C1 segment of cervical spinal cord (tissue), 14 donors: Measurements from ENCODE around the gene ATP1A1.

Experiments used
- DNase-seq, 14 donors: peaks; one replicate each; lab custom pipeline; 2025; lab: John Stamatoyannopoulos, UW

ATP1A1 gene

DNA sequence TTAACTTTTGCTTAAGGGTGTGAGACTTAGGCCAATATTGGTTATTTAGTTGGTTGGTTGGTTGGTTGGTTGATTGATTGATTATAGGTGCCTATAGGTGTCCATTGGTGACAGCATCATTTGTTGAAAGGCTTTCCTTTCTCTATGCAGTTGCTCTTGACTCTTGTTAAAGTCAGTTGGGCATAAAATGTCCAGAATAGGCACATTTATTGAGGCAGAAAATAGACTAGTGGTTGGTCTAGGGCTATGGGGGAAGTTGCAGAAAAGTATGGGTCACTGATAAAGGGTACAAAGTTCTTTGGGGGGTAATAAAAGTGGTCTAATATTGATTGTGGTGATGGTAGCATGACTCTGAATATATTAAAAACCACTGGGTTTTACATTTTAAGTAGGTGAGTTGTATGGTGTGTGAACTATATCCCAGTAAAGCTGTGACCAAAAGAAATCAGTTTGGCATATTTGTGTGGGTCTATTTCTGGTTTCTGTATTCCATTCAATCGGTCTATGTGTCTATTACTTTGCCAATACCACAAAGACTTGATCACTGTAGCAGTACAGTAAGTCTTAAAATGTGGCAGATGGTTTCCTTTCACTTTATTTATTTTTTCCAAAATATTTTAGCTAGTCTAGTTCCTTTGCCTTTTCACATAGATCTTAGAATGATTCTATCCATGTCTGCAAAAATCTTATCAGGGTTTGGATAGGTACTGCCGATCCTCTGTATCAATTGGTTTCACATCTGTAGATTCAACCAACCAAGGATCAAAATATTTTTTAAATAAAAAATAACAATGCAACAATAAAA lies 63.0 kb downstream of the ATP1A1 start:
- DNase-seq, result no peak

DNA sequence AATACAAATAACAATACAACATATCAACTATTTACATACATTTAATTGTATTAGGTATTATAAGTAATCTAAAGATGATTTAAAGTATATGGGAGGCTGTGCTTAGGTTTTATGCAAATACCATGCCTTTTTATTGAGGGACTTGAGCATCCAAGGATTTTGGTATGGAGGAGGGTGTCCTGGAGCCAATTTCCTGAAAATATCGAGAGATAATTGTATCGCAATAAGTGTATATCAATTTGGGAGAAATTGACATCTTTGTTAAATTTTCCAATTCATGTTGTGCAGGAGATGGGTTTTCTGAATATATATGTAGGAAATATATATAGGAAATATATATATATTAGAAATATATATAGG lies 63.5 kb downstream of the ATP1A1 start:
- no peak for DNase-seq

DNA sequence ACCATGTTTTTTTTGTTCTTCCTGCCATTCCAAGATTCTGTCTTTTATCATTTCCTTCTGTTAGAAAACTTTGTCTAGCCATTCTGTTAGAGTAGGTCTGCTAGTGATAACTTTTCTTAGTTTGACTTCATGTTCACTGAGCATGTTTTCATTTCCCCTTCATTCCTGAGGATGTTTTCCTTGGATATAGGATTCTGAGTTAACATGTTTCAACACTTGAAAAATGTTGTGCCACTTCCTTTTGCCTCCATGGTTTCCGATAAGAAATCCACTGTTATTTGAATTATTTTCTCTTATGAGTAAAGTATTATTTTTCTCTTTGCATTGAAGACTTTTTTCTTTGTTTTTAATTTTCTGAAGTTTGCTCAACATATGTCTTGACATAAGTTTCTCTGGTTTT lies 66.7 kb downstream of the ATP1A1 start:
- DNase-seq, result no peak

DNA sequence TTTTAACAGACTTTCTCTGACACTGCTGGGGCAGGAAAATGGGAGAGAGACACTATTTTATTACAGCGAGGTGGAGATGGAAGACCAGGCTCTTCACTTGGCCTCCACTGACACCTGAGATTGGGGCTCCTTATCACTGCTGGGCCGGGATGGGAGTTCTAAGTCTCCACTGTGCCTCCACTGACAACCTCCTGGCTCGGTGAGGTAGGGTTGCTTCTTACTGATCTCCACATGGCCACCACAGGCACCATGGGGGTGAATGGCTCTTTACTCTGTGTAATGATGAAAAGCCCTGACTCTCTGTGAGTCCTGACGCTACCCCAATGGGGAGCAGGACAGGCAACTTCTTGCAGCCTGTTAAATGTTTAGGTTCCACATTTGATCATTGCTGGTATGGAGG lies 67.7 kb downstream of the ATP1A1 start:
- DNase-seq, result no peak

DNA sequence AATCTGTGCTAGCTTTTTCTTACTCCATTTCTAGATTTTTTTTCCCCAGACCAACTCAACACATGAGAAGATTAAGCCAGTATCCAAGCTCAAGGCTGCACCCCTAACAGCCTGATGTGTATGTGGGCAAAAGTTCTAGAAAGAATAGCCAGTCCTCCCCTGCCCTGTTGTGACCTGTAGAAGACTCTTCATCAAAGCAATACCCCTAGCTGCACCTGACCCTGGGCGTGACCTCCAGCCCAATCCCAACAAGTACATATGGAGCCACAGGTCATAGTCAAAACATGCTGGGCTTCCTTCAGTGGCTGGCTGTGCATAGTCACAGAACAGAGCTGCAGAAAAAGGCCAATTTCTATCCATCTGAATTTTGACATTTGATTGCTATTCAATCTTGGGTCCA lies 72.5 kb downstream of the ATP1A1 start:
- DNase-seq, result no peak

DNA sequence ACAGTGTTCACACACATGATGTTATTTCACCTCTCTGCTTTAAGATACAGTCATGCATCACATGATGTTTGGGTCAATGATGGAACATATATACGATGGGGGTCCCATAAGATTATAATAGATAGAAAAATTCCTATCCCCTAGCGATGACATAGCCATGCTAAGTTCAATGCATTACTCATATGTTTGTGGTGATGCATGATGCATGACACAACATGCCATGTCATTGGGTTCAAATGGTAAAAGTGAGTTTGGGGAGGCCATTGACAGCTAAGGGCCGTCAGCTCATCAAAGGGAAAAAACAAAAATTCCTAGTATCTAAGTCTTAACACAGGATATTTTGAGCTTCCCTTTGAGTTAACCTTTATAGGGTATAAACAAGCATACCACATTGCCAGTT lies 73.6 kb downstream of the ATP1A1 start:
- no peak for DNase-seq

DNA sequence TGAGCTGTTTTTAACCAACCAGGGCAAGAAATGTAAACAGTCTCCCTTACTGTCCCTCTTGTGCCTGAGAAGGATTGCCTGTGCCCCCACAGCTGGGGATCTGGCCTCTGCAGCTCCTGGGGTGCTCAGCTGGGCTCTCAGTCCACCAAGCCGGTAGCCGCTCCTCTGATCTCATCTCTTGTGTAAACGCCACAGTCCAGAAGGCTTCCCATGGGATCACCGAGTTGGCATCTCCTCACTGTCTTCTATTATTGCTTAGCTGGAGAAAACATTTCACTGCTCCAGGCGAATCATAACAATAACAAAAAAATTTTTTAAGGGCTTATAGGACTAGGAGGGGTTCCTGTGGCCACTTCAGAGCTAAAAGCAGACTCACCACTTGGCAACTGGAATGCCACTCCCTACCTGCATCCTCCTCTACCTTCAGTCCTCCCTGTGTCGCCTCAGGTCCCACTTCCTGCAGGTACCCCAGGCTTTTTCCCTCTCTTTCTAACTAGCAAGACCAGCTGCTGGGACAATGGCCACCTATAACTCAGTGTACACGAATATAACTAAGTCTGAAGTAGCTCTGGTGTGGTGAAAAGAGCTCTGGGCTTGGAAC lies 75.8 kb downstream of the ATP1A1 start:
- no peak for DNase-seq

DNA sequence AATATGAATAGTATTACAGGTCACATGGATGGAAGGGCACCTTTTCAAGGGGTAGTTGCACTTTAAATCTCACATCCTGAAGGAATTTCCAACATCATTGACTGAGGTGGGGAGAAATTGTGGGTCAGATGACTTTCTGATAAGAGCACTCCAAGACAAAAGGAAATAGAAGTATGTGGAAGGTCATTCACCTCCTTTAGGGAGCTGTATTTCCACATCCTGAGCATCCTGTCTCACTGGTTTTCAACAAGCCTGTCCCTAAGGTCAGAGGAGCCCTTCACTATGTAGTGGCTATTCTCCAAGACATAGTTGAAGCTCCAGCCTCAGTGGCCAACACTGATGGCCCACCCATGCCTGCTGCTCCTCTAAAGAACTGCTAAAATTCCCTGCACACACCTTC lies 76.5 kb downstream of the ATP1A1 start:
- no peak for DNase-seq

DNA sequence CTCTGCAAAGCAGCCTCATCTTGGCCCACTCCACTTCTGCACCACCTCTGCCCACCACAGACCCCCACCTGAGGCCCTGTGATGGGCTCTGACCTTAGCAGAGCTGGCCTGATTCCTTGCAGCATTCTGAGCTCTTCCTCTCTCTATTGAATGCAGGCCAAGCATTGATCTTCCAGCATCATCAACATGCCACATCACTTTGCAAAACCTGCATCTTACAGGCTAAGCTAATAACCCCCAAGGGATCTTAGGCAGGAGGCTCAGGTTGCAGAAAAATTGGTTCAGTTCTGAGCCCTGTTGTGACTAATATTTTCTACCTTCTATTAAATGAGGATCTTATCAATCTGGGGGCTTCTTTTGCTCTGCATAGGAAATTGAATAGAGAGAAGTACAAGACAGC lies 78.7 kb downstream of the ATP1A1 start:
- DNase-seq, result no peak

DNA sequence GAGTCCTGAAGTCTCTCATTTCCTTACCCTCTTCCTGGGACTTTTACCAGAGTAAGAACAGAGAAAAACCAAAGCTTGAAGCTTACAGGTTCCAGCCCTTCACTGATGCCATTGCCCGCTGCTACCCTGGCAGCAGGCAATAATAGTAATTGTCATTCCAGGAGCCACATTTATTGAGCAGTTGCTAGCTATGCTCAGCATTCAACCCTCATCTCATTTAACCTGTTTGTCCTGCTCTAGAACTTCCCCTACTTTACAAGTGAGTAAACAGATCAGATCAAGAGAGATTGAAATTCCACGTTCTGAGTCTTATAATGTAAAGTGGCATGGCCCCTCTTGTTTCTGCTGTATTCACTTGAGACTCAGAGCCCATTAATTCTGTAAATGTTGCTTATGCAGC lies 80.4 kb downstream of the ATP1A1 start:
- no peak for DNase-seq

DNA sequence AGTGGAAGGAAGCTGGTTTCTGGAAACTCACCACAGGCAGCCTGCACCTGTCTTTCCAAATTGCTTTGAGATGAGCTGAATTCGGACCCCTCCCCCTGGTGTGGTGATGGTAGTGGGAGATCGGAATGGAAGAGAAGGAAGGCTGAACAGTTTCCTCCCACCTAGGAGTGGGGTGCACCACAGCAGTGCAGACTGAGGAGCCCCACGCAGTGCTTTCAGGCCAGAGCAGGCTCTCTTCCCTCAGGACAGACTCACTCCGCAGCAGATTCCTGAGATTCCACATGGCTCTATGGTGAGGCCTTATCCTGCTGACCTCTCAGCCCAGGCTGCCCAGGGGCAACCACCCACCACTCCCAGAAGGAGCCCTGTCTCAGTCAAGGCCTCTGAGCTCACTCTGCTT lies 80.9 kb downstream of the ATP1A1 start:
- DNase-seq, result no peak
